ACC112 (cell line): ENCODE data around the gene HBB.

Source experiments
- H2AFZ ChIP-seq: fragments of 200-600 bp; sonication (generic); one replicate; pipeline ENCODE4 v1.6.0; 2017; ENCODE audit warnings: antibody characterized with exemption, low read length; ENCODE audit not compliant: unreplicated experiment
- H3K27ac ChIP-seq: fragments of 200-600 bp; sonication (generic); 2 replicates; pipeline ENCODE4 v1.5.1; 2014; ENCODE audit warnings: low read depth, mild to moderate bottlenecking, antibody characterized with exemption, low read length, moderate library complexity
- H3K27me3 ChIP-seq: fragments of 200-600 bp; sonication (generic); 2 replicates; pipeline ENCODE4 v1.6.1; 2014; ENCODE audit warnings: mild to moderate bottlenecking, antibody characterized with exemption, low read length, moderate library complexity, mixed read lengths; ENCODE audit not compliant: insufficient read depth
- H3K36me3 ChIP-seq: fragments of 200-600 bp; sonication (generic); 2 replicates; pipeline ENCODE4 v1.6.1; 2016; ENCODE audit warnings: mild to moderate bottlenecking, antibody characterized with exemption, low read length, moderate library complexity, mixed read lengths; ENCODE audit not compliant: insufficient read depth
- H3K4me1 ChIP-seq: fragments of 200-600 bp; sonication (generic); one replicate; pipeline ENCODE4 v1.6.1; 2016; ENCODE audit warnings: low read length, mixed read lengths; ENCODE audit not compliant: insufficient read depth, unreplicated experiment, control insufficient read depth
- H3K4me3 ChIP-seq: fragments of 200-600 bp; sonication (generic); 2 replicates; pipeline ENCODE4 v1.5.1; 2014; ENCODE audit warnings: mild to moderate bottlenecking, low read depth, low read length
- H3K79me2 ChIP-seq: fragments of 200-600 bp; sonication (generic); one replicate; pipeline ENCODE4 v1.6.0; 2016; ENCODE audit warnings: low read length; ENCODE audit not compliant: control insufficient read depth, unreplicated experiment, insufficient read depth

HBB gene

DNA sequence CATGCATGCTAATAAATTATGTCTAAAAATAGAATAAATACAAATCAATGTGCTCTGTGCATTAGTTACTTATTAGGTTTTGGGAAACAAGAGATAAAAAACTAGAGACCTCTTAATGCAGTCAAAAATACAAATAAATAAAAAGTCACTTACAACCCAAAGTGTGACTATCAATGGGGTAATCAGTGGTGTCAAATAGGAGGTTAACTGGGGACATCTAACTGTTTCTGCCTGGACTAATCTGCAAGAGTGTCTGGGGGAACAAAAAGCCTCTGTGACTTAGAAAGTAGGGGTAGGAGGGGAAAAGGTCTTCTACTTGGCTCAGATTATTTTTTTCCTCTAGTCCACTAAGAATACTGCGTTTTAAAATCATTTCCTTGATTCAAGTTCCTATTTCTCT lies 810 bp upstream of the HBB start:
- Histone ChIP-seq H3K4me3 (no peak overlapping the region), H3K4me1 (no peaks in the 10 kb centered on the region), H3K27me3 (no peaks in the 10 kb centered on the region), H2AFZ (no peak overlapping the region), H3K79me2 (no peaks in the 10 kb centered on the region), H3K27ac (no peak overlapping the region), H3K36me3 (no peaks in the 10 kb centered on the region)

DNA sequence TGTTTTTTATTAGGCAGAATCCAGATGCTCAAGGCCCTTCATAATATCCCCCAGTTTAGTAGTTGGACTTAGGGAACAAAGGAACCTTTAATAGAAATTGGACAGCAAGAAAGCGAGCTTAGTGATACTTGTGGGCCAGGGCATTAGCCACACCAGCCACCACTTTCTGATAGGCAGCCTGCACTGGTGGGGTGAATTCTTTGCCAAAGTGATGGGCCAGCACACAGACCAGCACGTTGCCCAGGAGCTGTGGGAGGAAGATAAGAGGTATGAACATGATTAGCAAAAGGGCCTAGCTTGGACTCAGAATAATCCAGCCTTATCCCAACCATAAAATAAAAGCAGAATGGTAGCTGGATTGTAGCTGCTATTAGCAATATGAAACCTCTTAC lies 1.4 kb downstream of the HBB start:
- H3K27ac ChIP-seq: no peak overlapping the region
- H2AFZ ChIP-seq: no peak overlapping the region
- H3K4me1 ChIP-seq: no peaks in the 10 kb centered on the region
- H3K79me2 ChIP-seq: no peaks in the 10 kb centered on the region
- no peaks in the 10 kb centered on the region for H3K27me3 ChIP-seq
- H3K36me3 ChIP-seq: no peaks in the 10 kb centered on the region
- H3K4me3 ChIP-seq: no peak overlapping the region

DNA sequence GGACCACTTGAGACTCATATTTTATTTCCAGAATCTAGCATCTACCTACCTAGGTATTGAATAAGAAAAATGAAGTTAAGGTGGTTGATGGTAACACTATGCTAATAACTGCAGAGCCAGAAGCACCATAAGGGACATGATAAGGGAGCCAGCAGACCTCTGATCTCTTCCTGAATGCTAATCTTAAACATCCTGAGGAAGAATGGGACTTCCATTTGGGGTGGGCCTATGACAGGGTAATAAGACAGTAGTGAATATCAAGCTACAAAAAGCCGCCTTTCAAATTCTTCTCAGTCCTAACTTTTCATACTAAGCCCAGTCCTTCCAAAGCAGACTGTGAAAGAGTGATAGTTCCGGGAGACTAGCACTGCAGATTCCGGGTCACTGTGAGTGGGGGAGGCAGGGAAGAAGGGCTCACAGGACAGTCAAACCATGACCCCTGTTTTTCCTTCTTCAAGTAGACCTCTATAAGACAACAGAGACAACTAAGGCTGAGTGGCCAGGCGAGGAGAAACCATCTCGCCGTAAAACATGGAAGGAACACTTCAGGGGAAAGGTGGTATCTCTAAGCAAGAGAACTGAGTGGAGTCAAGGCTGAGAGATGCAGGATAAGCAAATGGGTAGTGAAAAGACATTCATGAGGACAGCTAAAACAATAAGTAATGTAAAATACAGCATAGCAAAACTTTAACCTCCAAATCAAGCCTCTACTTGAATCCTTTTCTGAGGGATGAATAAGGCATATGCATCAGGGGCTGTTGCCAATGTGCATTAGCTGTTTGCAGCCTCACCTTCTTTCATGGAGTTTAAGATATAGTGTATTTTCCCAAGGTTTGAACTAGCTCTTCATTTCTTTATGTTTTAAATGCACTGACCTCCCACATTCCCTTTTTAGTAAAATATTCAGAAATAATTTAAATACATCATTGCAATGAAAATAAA lies 2.1 kb downstream of the HBB start:
- no peaks in the 10 kb centered on the region for H3K27me3 ChIP-seq
- H3K4me1 ChIP-seq: no peaks in the 10 kb centered on the region
- H3K27ac ChIP-seq: no peak overlapping the region
- H3K36me3 ChIP-seq: no peaks in the 10 kb centered on the region
- no peaks in the 10 kb centered on the region for H3K79me2 ChIP-seq
- no peak overlapping the region for H3K4me3 ChIP-seq
- H2AFZ ChIP-seq: no peak overlapping the region

GRCh38 chr11:5223686-5224085 lies 3.2 kb downstream of the HBB start:
- Histone ChIP-seq H3K27me3 (no peaks in the 10 kb centered on the region), H2AFZ (no peak overlapping the region), H3K4me1 (no peaks in the 10 kb centered on the region), H3K79me2 (no peaks in the 10 kb centered on the region), H3K36me3 (no peaks in the 10 kb centered on the region), H3K4me3 (no peak overlapping the region), H3K27ac (no peak overlapping the region)

- Histone ChIP-seq H3K79me2 (no peaks in the 10 kb centered on the region), H3K27ac (no peak overlapping the region), H3K4me1 (no peaks in the 10 kb centered on the region), H3K4me3 (no peak overlapping the region), H2AFZ (no peak overlapping the region), H3K36me3 (no peaks in the 10 kb centered on the region), H3K27me3 (no peaks in the 10 kb centered on the region)
Measured at GRCh38 chr11:5223146-5223545, 3.7 kb downstream of the HBB start.

DNA sequence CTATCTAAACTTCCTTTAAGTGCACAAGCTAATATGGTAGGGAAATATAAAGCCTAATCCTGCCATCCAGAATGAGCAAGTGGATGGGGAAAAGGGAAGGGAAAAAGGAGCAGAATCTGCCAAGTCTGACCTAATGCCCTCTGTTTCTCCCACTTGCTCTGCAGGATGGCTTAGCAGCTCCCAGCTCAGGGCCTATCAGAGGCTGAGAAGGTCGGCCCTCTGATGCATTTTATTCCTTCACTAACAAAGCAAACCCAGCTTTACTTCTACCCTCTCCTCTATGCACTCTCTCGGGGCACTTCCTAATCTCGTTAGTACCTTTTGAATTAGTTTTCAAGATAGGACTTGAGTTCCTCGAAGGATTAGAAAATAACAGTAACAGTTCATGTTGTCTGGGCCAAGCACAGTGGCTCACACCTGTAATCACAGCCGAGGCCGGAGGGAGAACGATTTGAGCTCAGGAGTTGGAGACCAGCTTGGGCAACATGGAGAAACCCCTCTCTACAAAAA lies 16.4 kb downstream of the HBB start:
- no peaks in the 10 kb centered on the region for H3K36me3 ChIP-seq
- no peaks in the 10 kb centered on the region for H3K4me1 ChIP-seq
- no peak overlapping the region for H3K4me3 ChIP-seq
- no peaks in the 10 kb centered on the region for H3K79me2 ChIP-seq
- H3K27me3 ChIP-seq: no peaks in the 10 kb centered on the region
- H3K27ac ChIP-seq: no peak overlapping the region
- no peak overlapping the region for H2AFZ ChIP-seq

- Histone ChIP-seq H3K27me3 (no peaks in the 10 kb centered on the region), H3K27ac (no peak overlapping the region), H3K79me2 (no peaks in the 10 kb centered on the region), H3K36me3 (no peaks in the 10 kb centered on the region), H3K4me1 (no peaks in the 10 kb centered on the region), H2AFZ (no peak overlapping the region), H3K4me3 (no peak overlapping the region)
Measured at GRCh38 chr11:5204787-5205186, 22.1 kb downstream of the HBB start.

DNA sequence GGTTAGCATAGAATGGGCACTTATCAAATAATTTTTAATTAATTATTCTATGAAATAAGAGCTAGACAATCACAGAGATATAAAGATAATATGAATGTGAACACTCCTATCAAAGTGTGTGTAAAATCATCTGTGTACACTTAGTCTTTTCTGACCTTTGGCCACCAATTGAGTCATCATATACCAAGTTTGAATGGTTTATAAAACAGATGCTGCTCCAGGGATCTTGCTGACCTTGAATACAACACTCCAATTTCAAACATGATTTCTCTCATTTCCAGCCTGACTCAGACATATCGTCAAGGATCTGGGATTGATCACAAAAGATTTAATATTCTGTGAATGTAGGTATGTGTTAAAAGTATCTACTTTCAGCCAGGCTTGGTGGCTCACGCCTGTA lies 23.5 kb downstream of the HBB start:
- H3K27ac ChIP-seq: no peak overlapping the region
- H3K4me3 ChIP-seq: no peak overlapping the region
- H2AFZ ChIP-seq: no peak overlapping the region
- H3K79me2 ChIP-seq: no peaks in the 10 kb centered on the region
- H3K27me3 ChIP-seq: no peaks in the 10 kb centered on the region
- no peaks in the 10 kb centered on the region for H3K36me3 ChIP-seq
- no peaks in the 10 kb centered on the region for H3K4me1 ChIP-seq

- Histone ChIP-seq H3K36me3 (no peaks in the 10 kb centered on the region), H3K79me2 (no peaks in the 10 kb centered on the region), H3K4me1 (no peaks in the 10 kb centered on the region), H2AFZ (no peak within 1 kb of the TSS), H3K27ac (no peak within 1 kb of the TSS), H3K4me3 (no peak within 1 kb of the TSS), H3K27me3 (no peaks in the 10 kb centered on the region)
Measured at GRCh38 chr11:5200582-5200981, 26.3 kb downstream of the HBB start, which contains the start of gene OR51V1. Gene OR51V1 (minus strand): TSS chr11:5200682. CDS start chr11:5200682, 0 bp downstream.

- Histone ChIP-seq H3K27ac (no peak overlapping the region), H3K36me3 (no peaks in the 10 kb centered on the region), H2AFZ (no peak overlapping the region)
Measured at GRCh38 chr11:5198285-5198684, 28.6 kb downstream of the HBB start.

GRCh38 chr11:5197536-5197935 lies 29.3 kb downstream of the HBB start:
- Histone ChIP-seq H3K79me2 (no peaks in the 10 kb centered on the region), H2AFZ (no peak overlapping the region), H3K27ac (no peak overlapping the region)

More at GRCh38 chr11:5198285-5198684, 28.6 kb downstream of the HBB start:
- Histone ChIP-seq H3K27me3 (no peaks in the 10 kb centered on the region), H3K79me2 (no peaks in the 10 kb centered on the region), H3K4me1 (no peaks in the 10 kb centered on the region), H3K4me3 (no peak overlapping the region)

More at GRCh38 chr11:5197536-5197935, 29.3 kb downstream of the HBB start:
- Histone ChIP-seq H3K36me3 (no peaks in the 10 kb centered on the region), H3K27me3 (no peaks in the 10 kb centered on the region), H3K4me3 (no peak overlapping the region), H3K4me1 (no peaks in the 10 kb centered on the region)
